HFF-Myc (cell line): Measurements from ENCODE around the gene ASPHD1.
A peak's percentile ranks its signal among the peaks of the same experiment; 100 is the strongest.

ENCODE experiments used
- DNase-seq: peaks from one replicate; pipeline ENCODE4 v3.0.0-alpha.2; 2011; ENCODE audit warnings: low read depth; ENCODE audit errors: extremely low read depth
- H3K4me3 ChIP-seq: replicated peaks from 2 replicates; pipeline ENCODE4 v1.5.1; 2011; ENCODE audit warnings: low read depth, mild to moderate bottlenecking, control low read depth, low read length
- CTCF ChIP-seq: IDR thresholded peaks from 2 replicates; pipeline ENCODE4 v1.5.1; 2012; ENCODE audit warnings: mild to moderate bottlenecking, low read depth, low read length, control low read depth; ENCODE audit errors: missing control alignments

The ASPHD1 gene

GRCh38 chr16:29858974-29859373 is 41.3 kb upstream of the ASPHD1 start:
- no peak for DNase-seq

GRCh38 chr16:29860218-29860617 is 40.1 kb upstream of the ASPHD1 start:
- no peak for TF ChIP-seq CTCF
- no peak for DNase-seq
- H3K4me3 ChIP-seq = no peak overlapping the region

More at GRCh38 chr16:29858974-29859373, 41.3 kb upstream of the ASPHD1 start:
- TF ChIP-seq CTCF = no peak
- no peak overlapping the region for H3K4me3 ChIP-seq

- H3K4me3 ChIP-seq = peak overlapping the region; percentile 87
- no peak for DNase-seq
- no peak for TF ChIP-seq CTCF
These were observed 37.9 kb upstream of the ASPHD1 start for GRCh38 chr16:29862383-29862883.

GRCh38 chr16:29862884-29863668 is 37.2 kb upstream of the ASPHD1 start, which contains the start of gene CDIPT:
CDIPT (minus strand) TSS chr16:29863226; CDS start chr16:29862857, 369 bp downstream.
- H3K4me3 ChIP-seq = peak within 1 kb of the TSS; percentile 87
- TF ChIP-seq CTCF = peak; percentile 73
- DNase-seq = peak; percentile 92

- H3K4me3 ChIP-seq = peak overlapping the region; percentile 19
- DNase-seq = no peak
- no peak for TF ChIP-seq CTCF
These were observed 36.7 kb upstream of the ASPHD1 start for GRCh38 chr16:29863669-29863984.

- no peak for TF ChIP-seq CTCF
- DNase-seq = no peak
- no peak overlapping the region for H3K4me3 ChIP-seq
These were observed 36.1 kb upstream of the ASPHD1 start for GRCh38 chr16:29864205-29864604.
